ENCODE results near the gene C1QTNF2. TPM values are rescaled to one million over a fixed set of nuclear protein-coding genes. Genes with fewer than 3 reads are reported as not detected.

C1QTNF2 gene
- total RNA-seq, 4 donors from 2014 or later = 0.59 to 0.65 TPM; not detected in 2

DNA sequence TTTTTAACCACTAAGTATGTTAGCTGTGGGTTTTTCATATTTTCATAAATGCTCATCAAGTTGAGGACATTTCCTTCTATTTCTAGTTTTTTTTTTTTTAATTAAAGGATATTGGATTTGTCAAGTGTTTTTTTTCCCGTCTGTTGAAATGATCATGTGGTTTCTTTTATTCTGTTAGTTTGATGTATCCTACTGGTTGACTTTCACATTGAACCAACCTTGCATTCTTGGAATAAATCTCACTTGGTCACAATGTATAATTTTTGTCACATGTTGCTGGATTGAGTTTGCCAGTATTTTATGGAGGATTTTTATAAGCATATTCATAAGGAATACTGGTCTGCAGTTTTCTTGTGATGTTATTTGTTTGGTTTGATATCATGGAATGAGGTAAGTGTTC lies 17.0 kb upstream of the C1QTNF2 start:
- WGBS, 2 donors = 96% methylated on average over 1 of the region's 1 CpG
- TF ChIP-seq POLR2A (IDR thresholded peaks at IDR 0.05) = no peak
- TF ChIP-seq, protein P1, sequence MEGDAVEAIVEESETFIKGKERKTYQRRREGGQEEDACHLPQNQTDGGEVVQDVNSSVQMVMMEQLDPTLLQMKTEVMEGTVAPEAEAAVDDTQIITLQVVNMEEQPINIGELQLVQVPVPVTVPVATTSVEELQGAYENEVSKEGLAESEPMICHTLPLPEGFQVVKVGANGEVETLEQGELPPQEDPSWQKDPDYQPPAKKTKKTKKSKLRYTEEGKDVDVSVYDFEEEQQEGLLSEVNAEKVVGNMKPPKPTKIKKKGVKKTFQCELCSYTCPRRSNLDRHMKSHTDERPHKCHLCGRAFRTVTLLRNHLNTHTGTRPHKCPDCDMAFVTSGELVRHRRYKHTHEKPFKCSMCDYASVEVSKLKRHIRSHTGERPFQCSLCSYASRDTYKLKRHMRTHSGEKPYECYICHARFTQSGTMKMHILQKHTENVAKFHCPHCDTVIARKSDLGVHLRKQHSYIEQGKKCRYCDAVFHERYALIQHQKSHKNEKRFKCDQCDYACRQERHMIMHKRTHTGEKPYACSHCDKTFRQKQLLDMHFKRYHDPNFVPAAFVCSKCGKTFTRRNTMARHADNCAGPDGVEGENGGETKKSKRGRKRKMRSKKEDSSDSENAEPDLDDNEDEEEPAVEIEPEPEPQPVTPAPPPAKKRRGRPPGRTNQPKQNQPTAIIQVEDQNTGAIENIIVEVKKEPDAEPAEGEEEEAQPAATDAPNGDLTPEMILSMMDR (IDR thresholded peaks at IDR 0.05) = no peak
- DNase-seq (ENCODE audit: low spot score in 2 of 2) = no peak
- intact Hi-C loops (cut with DNase I; ENCODE audit: low total_unique reads) = no loop called here
- no peak overlapping the region for H3K4me3 ChIP-seq (ENCODE audit: low read depth, poor library complexity, severe bottlenecking)

DNA sequence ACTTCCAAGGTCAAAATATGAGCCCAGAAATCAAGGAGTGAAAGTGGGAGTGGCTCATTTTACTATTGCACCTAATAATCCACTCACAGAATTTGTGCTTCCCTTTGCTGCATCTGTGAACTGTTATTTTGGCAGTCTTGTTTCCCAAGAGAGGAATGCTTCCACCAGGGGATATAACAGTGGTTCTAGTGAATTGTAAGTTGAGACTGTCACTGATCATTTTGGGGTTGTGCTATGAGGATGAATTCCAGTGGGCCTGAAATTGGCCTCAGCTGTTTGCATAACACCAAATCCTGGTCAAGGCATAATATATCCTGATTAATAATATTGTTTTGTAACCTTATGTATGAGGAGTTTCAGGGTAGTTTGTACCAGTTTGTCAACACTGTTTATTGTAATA lies 15.1 kb upstream of the C1QTNF2 start:
- intact Hi-C loops (cut with DNase I; ENCODE audit: low total_unique reads) = no loop called here
- DNase-seq (ENCODE audit: low spot score in 2 of 2) = no peak
- TF ChIP-seq POLR2A (IDR thresholded peaks at IDR 0.05) = no peak
- TF ChIP-seq, protein P1 (IDR thresholded peaks at IDR 0.05) = no peak
- H3K4me3 ChIP-seq (ENCODE audit: low read depth, poor library complexity, severe bottlenecking) = no peak overlapping the region

DNA sequence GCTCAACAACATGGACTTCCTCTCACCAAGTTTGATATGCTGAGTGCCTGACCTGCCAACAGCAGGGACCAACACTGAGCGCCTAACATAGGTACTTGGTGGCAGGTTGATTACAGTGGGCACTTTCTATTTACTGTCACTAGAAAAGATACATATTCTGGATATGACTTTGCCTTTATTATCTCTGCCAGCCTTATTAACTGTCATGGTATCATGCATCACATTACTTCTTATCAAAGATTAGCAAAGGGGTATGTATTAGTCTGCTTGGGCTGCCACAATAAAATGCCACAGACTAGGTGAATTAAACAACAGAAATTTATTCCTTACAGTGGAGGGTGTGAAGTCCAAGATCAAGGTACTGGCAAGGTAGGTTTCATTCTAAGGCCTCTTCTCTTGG lies 14.3 kb upstream of the C1QTNF2 start:
- no peak for DNase-seq (ENCODE audit: low spot score in 2 of 2)
- TF ChIP-seq, protein P1 (IDR thresholded peaks at IDR 0.05) = no peak
- TF ChIP-seq POLR2A (IDR thresholded peaks at IDR 0.05) = no peak
- H3K4me3 ChIP-seq (ENCODE audit: low read depth, poor library complexity, severe bottlenecking) = no peak overlapping the region
- intact Hi-C loops (cut with DNase I; ENCODE audit: low total_unique reads) = no loop called here
- WGBS, 2 donors = 83 to 100% methylated on average over 1 of the region's 1 CpG

DNA sequence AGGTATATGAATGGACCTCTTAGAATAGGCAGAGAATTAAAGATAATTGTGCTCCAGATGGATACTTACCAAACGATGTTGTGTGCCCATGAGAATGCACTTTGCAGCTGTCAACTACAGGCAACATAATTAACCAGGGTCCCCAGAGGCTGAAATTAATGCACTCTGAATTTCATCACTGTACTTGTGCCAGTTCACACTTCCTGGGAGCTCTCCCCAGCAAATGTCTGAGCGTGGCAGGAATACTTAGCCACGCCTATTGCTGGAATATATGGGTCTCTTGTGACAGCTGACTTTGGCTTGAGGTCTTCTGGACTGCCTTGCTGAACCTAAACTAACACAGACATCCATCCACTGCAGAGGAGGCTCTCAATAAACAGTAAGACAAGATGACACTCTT lies 11.9 kb upstream of the C1QTNF2 start:
- intact Hi-C loops (cut with DNase I; ENCODE audit: low total_unique reads) = no loop called here
- TF ChIP-seq, protein P1 (IDR thresholded peaks at IDR 0.05) = no peak
- no peak for TF ChIP-seq POLR2A (IDR thresholded peaks at IDR 0.05)
- WGBS, 2 donors = 18 to 29% methylated on average over 3 of the region's 3 CpGs
- H3K4me3 ChIP-seq (ENCODE audit: low read depth, poor library complexity, severe bottlenecking) = no peak overlapping the region
- DNase-seq (ENCODE audit: low spot score in 2 of 2) = no peak

DNA sequence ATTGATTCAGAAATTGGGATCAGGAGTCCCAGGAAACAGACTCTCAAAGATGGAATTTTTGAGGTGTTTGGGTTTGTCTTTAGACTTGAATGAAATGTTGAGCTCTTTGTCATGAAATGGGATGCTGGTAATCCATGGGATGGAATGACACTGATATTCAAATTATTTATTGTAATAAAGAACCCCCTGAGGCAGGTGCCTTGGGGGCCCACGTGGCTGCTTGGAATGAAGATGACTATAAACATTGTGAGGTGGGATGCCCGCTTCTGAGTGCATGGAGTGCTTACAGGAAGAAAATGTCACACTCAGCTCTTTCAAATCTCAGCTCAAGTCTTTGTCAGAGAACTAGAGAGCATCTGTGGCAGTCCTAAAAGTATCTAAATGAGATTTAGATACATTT lies 9.6 kb upstream of the C1QTNF2 start:
- TF ChIP-seq POLR2A (IDR thresholded peaks at IDR 0.05) = no peak
- TF ChIP-seq, protein P1 (IDR thresholded peaks at IDR 0.05) = no peak
- DNase-seq (ENCODE audit: low spot score in 2 of 2) = no peak
- intact Hi-C loops (cut with DNase I; ENCODE audit: low total_unique reads) = no loop called here
- no peak overlapping the region for H3K4me3 ChIP-seq (ENCODE audit: low read depth, poor library complexity, severe bottlenecking)
- WGBS, 2 donors = 73% methylated on average over 2 of the region's 2 CpGs

DNA sequence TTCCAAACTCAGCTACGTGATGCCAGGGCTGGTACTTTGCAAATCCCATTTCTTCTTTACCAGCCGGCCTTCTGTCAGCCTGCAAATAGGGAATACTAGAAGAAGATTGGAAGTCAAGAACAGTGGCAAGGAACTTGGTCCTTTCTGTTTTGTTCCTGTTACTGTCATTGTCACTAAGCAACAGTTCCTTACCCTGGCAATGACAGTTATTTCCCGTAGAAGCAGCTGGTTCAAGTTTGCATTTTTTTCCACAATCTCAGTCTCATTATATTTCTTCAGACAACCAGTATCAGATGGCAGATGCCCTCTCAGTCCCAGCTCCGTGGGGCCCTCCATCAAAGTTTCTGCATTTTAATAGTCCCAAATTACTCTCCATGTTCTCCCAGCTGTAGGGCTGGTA lies 9.1 kb upstream of the C1QTNF2 start:
- WGBS, 2 donors = 42 to 43% methylated on average over 4 of the region's 4 CpGs
- intact Hi-C loops (cut with DNase I; ENCODE audit: low total_unique reads) = no loop called here
- no peak for DNase-seq (ENCODE audit: low spot score in 2 of 2)
- TF ChIP-seq POLR2A (IDR thresholded peaks at IDR 0.05) = no peak
- no peak overlapping the region for H3K4me3 ChIP-seq (ENCODE audit: low read depth, poor library complexity, severe bottlenecking)
